K562 (cell line): ENCODE measurements around the gene CD44. TPM values are rescaled to one million over a fixed set of nuclear protein-coding genes. Genes with fewer than 3 reads are reported as not detected.

Source experiments
- ATAC-seq: fragments of 200-7000 bp; cut with Tn5 transposase; 3 replicates; pipeline ENCODE4 v1.9.1; 2020; ENCODE audit warnings: moderate library complexity
- BruUV-seq: library from RNA; stranded (reverse); fragments of 400-500 nt; replicated peaks from 2 replicates; lab custom pipeline; 2021; lab: Mats Ljungman, UMichigan
- CTCF ChIA-PET: fragments of 300-600 bp; formaldehyde crosslinking; extraction: SDS; loops from one replicate; lab custom pipeline; 2021; ENCODE audit warnings: low intra/inter-chr PET ratio; lab: Yijun Ruan, JAX
- POLR2A ChIA-PET: fragments of 300-600, 350-650 bp; sonication (Branson Sonifier 250); formaldehyde crosslinking; extraction: SDS; loops from one replicate; lab custom pipeline; 2021; ENCODE audit warnings: antibody characterized with exemption, inconsistent platforms; lab: Yijun Ruan, JAX
- DNase-seq, 4 experiments: peaks; one replicate each; pipeline versions ENCODE4 v3.0.0 to v3.0.0-alpha.2; 2011 to 2018; ENCODE audit warnings: low spot score in 3 of 4, mixed read lengths in 3 of 4; ENCODE audit errors: extremely low read depth in 1 of 4
- FAIRE-seq: peaks from 2 replicates; lab custom pipeline; 2011; peaks lifted over from hg19 to GRCh38; lab: Jason Lieb, UNC
- H2AFZ ChIP-seq: 2 replicates; pipeline ENCODE4 v1.6.0; 2011; ENCODE audit warnings: low read depth, low read length, control low read depth, inconsistent platforms
- H3K27ac ChIP-seq: fragments of 200-600 bp; 3 replicates; pipeline ENCODE4 v1.8.0; 2011; ENCODE audit warnings: low read depth, mild to moderate bottlenecking, control low read depth, inconsistent platforms, low read length, moderate library complexity, mixed read lengths; ENCODE audit errors: extremely low read depth
- H3K27me3 ChIP-seq, 2 experiments: fragments of 300-600 bp in 1 of 2; 2 replicates in 1 of 2; 3 replicates in 1 of 2; pipeline versions ENCODE4 v1.6.0 to v1.8.0; 2011; ENCODE audit warnings: inconsistent platforms in 2 of 2, low read length in 2 of 2, mild to moderate bottlenecking in 1 of 2, mixed read lengths in 1 of 2, moderate library complexity in 1 of 2; ENCODE audit not compliant: control insufficient read depth in 2 of 2, insufficient read depth in 2 of 2
- H3K36me3 ChIP-seq: fragments of 300-600 bp; 3 replicates; pipeline ENCODE4 v1.8.0; 2011; ENCODE audit warnings: mild to moderate bottlenecking, low read length, inconsistent platforms; ENCODE audit not compliant: control insufficient read depth, insufficient read depth
- H3K4me1 ChIP-seq, 2 experiments: fragments of 200-600 bp in 1 of 2; replicated peaks in 1 of 2; 2 replicates in 1 of 2; 3 replicates in 1 of 2; pipeline versions ENCODE4 v1.5.1 to v1.8.0; 2011; ENCODE audit warnings: inconsistent platforms in 2 of 2, low read length in 2 of 2, mild to moderate bottlenecking in 1 of 2, mixed read lengths in 1 of 2, moderate library complexity in 1 of 2; ENCODE audit not compliant: control insufficient read depth in 2 of 2, insufficient read depth in 2 of 2
- H3K4me2 ChIP-seq: 2 replicates; pipeline ENCODE4 v1.6.1; 2011; ENCODE audit warnings: low read length, control low read depth, inconsistent platforms, mixed read lengths; ENCODE audit not compliant: insufficient read depth
- H3K4me3 ChIP-seq: fragments of 200-600 bp; sonication (generic), shearing (Covaris generic); 2 replicates; pipeline ENCODE4 v1.5.1; 2016; ENCODE audit warnings: control low read depth, inconsistent platforms
- H3K79me2 ChIP-seq: fragments of 200-600 bp; 3 replicates; pipeline ENCODE4 v1.8.0; 2011; ENCODE audit warnings: low read length, inconsistent platforms; ENCODE audit not compliant: control insufficient read depth, insufficient read depth
- H3K9ac ChIP-seq, 2 experiments: 2 replicates each; pipeline versions ENCODE4 v1.6.0 to v1.6.1; 2011; ENCODE audit warnings: low read depth in 2 of 2, low read length in 2 of 2, control low read depth in 1 of 2, inconsistent platforms in 1 of 2, mild to moderate bottlenecking in 1 of 2, mixed read lengths in 1 of 2; ENCODE audit not compliant: insufficient read depth in 1 of 2
- H3K9me1 ChIP-seq: one replicate; pipeline ENCODE4 v1.6.0; 2011; ENCODE audit warnings: inconsistent platforms, mild to moderate bottlenecking, low read length, moderate library complexity; ENCODE audit not compliant: control insufficient read depth, insufficient read depth
- H3K9me3 ChIP-seq: replicated peaks from 2 replicates; pipeline ENCODE4 v1.5.1; 2011; ENCODE audit warnings: low read depth, low read length, inconsistent platforms; ENCODE audit not compliant: control insufficient read depth, insufficient read depth
- H4K20me1 ChIP-seq: replicated peaks from 2 replicates; pipeline ENCODE4 v1.6.1; 2011; ENCODE audit warnings: low read length, inconsistent platforms, mixed read lengths; ENCODE audit not compliant: control insufficient read depth, insufficient read depth
- ARID1B ChIP-seq: fragments of 450-650 bp; IDR thresholded peaks from 2 replicates; pipeline ENCODE4 v1.6.1; 2016; ENCODE audit warnings: antibody characterized with exemption, mild to moderate bottlenecking, inconsistent platforms
- BACH1 ChIP-seq: fragments of 200-800 bp; sonication (Bioruptor generic); IDR thresholded peaks from 2 replicates; pipeline ENCODE4 v1.6.1; 2016; ENCODE audit warnings: missing genetic modification characterization, missing compliant biosample characterization
- CBFA2T2 ChIP-seq: fragments of 450-650 bp; conservative IDR thresholded peaks from 2 replicates; pipeline ENCODE4 v1.6.1; 2017; ENCODE audit warnings: mild to moderate bottlenecking
- CSDE1 ChIP-seq, 2 experiments: fragments of 450-650 bp; IDR thresholded peaks; 2 replicates each; pipeline ENCODE4 v1.6.1; 2016; ENCODE audit warnings: mild to moderate bottlenecking in 1 of 2
- ERF ChIP-seq: fragments of 450-650 bp; formaldehyde crosslinking; IDR thresholded peaks from 2 replicates; pipeline ENCODE4 v1.4.0; 2020; ENCODE audit warnings: mild to moderate bottlenecking, mixed read lengths
- JUND ChIP-seq, 2 experiments: IDR thresholded peaks; 2 replicates in 1 of 2; 3 replicates in 1 of 2; pipeline ENCODE4 v1.6.1; 2011; ENCODE audit warnings: borderline replicate concordance in 2 of 2, low read depth in 2 of 2, low read length in 2 of 2, improper control_type of control experiment in 1 of 2, missing biosample characterization in 1 of 2, missing genetic modification characterization in 1 of 2, missing genetic modification reagents in 1 of 2
- MTA2 ChIP-seq: fragments of 450-650 bp; IDR thresholded peaks from 2 replicates; pipeline ENCODE4 v1.6.1; 2016; ENCODE audit warnings: low read depth
- NFE2 ChIP-seq: IDR thresholded peaks from 2 replicates; pipeline ENCODE4 v1.6.1; 2014; ENCODE audit warnings: antibody characterized with exemption, low read depth
- NR2C2 ChIP-seq, 2 experiments: fragments of 200-800 bp in 1 of 2; sonication (Bioruptor generic) in 1 of 2; sonication (generic) in 1 of 2; formaldehyde crosslinking in 1 of 2; IDR thresholded peaks; 2 replicates each; pipeline versions ENCODE4 v1.6.1 to v1.8.0; 2016 to 2022; ENCODE audit warnings: mild to moderate bottlenecking in 1 of 2, missing compliant biosample characterization in 1 of 2, missing genetic modification characterization in 1 of 2, missing genetic modification reagents in 1 of 2
- SMARCA4 ChIP-seq: fragments of 450-650 bp; IDR thresholded peaks from 2 replicates; pipeline ENCODE4 v1.6.1; 2016
- SP2 ChIP-seq: IDR thresholded peaks from 2 replicates; pipeline ENCODE4 v1.6.1; 2011; ENCODE audit warnings: mild to moderate bottlenecking, low read depth, low read length, moderate library complexity; ENCODE audit not compliant: poor library complexity, severe bottlenecking; ENCODE audit errors: extremely low read depth
- TAF7 ChIP-seq: fragments of 450-650 bp; IDR thresholded peaks from 2 replicates; pipeline ENCODE4 v1.6.1; 2016; ENCODE audit warnings: missing genetic modification characterization, missing compliant biosample characterization
- ZNF140 ChIP-seq: fragments of 250-450 bp; sonication (Bioruptor Pico); IDR thresholded peaks from 2 replicates; pipeline ENCODE4 v1.8.0; 2021; ENCODE audit warnings: moderate library complexity, mild to moderate bottlenecking, inconsistent platforms
- ZNF589 ChIP-seq: fragments of 200-800 bp; sonication (Bioruptor generic); IDR thresholded peaks from 2 replicates; pipeline ENCODE4 v1.6.1; 2016; ENCODE audit warnings: low read depth, missing genetic modification characterization, missing compliant biosample characterization
- WGBS: fragments of 100-300 bp; shearing (Covaris generic); methylation state at CpG from one replicate; pipeline ENCODE4 v1.1.6; 2016; ENCODE audit warnings: low coverage, mixed read lengths; ENCODE audit not compliant: insufficient coverage; ENCODE audit errors: missing lambda C conversion rate; 5-methylcytosine and 5-hydroxymethylcytosine counted together
- in situ Hi-C: fragments of 300-500 bp; cut with MboI; formaldehyde crosslinking; loops from 4 replicates; pipeline ENCODE4 v1.15.0; 2018; ENCODE audit warnings: inconsistent platforms, mixed read lengths
- intact Hi-C: fragments of 100-400 bp; cut with micrococcal nuclease; formaldehyde crosslinking; loops from 2 replicates; pipeline ENCODE4 v1.14.2; 2022
- polyA plus RNA-seq, 8 experiments: library from polyadenylated mRNA; depleted of rRNA in 4 of 8; stranded (reverse) in 5 of 8; unstranded in 3 of 8; fragments of >200 nt; fragmentation: Nextera tagmentation in 2 of 8; fragmentation: Illumina TruSeq in 1 of 8; extraction: Ambion mirVana in 2 of 8; extraction: Trizol in 1 of 8; gene quantifications; 2 replicates each; pipeline versions ENCODE4 v1.2.1 to v1.2.3, GENCODE V29; 2011 to 2014; ENCODE audit warnings: inconsistent platforms in 1 of 8, missing spikeins in 1 of 8
- total RNA-seq, 7 experiments: library from RNA; depleted of rRNA in 6 of 7; stranded (reverse); fragments of >200 nt in 6 of 7; fragmentation: Illumina TruSeq in 2 of 7; extraction: Trizol in 2 of 7; gene quantifications; 2 replicates each; pipeline versions ENCODE4 v1.2.1 to v1.2.3, GENCODE V29; 2011 to 2021; ENCODE audit warnings: low replicate concordance in 1 of 7
- TF ChIP-seq, protein P1 (sequence below): sonication (generic); formaldehyde crosslinking; IDR thresholded peaks from 2 replicates; pipeline ENCODE4 v1.8.0; 2022; ENCODE audit warnings: mild to moderate bottlenecking, missing genetic modification reagents
- TF ChIP-seq, protein P2 (sequence below): fragments of 200-800 bp; sonication (Bioruptor generic); IDR thresholded peaks from 2 replicates; pipeline ENCODE4 v1.6.1; 2017; ENCODE audit warnings: missing genetic modification characterization, missing compliant biosample characterization

Gene CD44
- total and polyA plus RNA-seq, 9 of the 15 experiments (the other 6 are each of a cell fraction or from before 2014, with no cell fraction given): 1.2 to 13.9 (median 3.0) TPM

DNA sequence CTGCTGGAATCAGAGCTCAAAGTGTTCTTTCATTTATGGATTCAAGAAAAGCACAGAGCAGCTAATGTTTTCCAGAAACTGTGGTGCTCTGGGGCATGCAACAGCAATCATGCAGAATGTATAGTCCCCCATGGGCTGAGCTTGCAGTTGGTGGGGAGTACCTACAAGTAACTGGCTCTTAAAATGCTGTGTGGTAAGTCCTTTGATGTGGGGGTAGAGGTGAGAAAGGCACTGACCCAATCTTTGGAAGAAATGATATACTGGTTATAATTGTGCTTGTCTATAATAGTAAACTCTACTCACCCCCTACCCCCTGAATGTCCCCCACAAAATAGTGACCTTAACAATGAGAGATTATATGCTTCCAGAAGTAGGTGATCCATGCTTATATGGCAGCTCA is 29.1 kb upstream of the CD44 start (continued):
- no peak for TF ChIP-seq SP2

DNA sequence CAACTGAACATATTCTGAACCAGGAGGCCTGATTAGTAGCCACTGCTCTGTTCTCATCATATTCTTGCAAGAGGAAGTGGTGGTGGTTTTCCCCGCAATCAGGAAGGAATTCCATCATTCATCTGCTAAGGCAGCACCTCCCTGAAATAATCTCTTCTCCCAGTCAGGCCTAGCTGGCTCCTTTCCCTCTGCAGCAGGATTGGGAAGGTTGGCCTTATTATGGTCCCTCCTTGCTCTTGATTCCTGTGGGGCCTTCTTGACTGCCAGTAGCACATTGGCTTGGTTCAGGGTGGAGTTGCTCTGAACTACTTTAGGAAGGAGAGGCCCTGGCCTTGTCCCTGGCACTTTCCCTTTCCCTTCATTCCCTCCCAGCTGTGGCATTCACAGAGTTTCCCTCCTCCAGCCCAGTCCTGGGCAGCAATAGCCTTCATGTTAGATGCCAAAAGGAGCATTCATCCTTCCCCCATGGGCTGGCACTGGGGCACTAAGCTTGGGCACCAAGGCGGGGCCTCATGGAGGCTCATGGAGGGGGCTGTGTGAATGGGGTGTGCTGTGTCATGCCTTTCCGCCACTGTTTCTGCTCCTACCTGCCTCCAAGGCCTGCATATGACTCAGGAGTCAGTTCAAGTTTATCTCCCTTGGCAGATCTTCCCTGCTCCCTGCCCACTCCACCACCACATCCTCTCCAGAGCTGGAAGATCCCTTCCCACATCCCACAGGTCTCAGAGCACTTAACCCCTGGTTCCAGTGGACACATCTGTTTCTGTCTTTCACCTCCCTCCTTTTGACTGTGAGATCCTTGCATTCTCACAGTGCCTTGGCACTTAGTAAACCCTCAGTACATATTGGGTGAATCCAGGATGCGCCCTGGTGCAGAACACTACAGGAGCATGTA is 27.6 kb upstream of the CD44 start:
- BruUV-seq: no TSS peak
- Histone ChIP-seq H3K9ac (no peak overlapping the region), H4K20me1 (no peaks in the 10 kb centered on the region), H3K4me2 (no peak overlapping the region), H3K4me1 (peaks cover 0 to 18% of the 10 kb centered on the region in 2 experiments; a peak in 4 of 5 replicates), H3K79me2 (no peaks in the 10 kb centered on the region), H3K9me1 (peaks cover 2% of the 10 kb centered on the region), H3K36me3 (no peaks in the 10 kb centered on the region), H3K27ac (peak overlapping the region; percentile 9; the same call in 1 of the 3 replicates), H3K9me3 (no peaks in the 10 kb centered on the region), H3K27me3 (peaks cover 0 to 12% of the 10 kb centered on the region in 2 experiments; a peak in 1 of 5 replicates), H3K4me3 (no peak overlapping the region), H2AFZ (peak overlapping the region; percentile 41; the same call in 1 of the 2 replicates)
- ChIA-PET POLR2A (no interaction called here), CTCF (no interaction called here)
- ATAC-seq: no peak; the same call in 2 of the 3 replicates
- 24% methylated on average over 4 of the region's 4 CpGs for WGBS
- FAIRE-seq: no peak
- peak; percentile 20 to 28 (median 25) for DNase-seq
- in situ Hi-C loops (no loop called here), intact Hi-C loops (no loop called here)
- peak; percentile 42 for TF ChIP-seq TAF7 (tag)
- TF ChIP-seq CBFA2T2: peak; percentile 41; the same call in 1 of the 2 replicates
- peak; percentile 50 for TF ChIP-seq ARID1B
- no peak for TF ChIP-seq ERF
- peak; percentile 46; the same call in 1 of the 2 replicates for TF ChIP-seq NFE2
- TF ChIP-seq ZNF589 (CRISPR knock-in tag): peak; percentile 88
- no peak for TF ChIP-seq JUND (IDR thresholded peaks at IDR 0.05; ENCODE audit: borderline replicate concordance, low read depth, low read length)
- peak; percentile 22; the same call in 1 of the 3 replicates for TF ChIP-seq JUND (tag; IDR thresholded peaks at IDR 0.05; ENCODE audit: borderline replicate concordance, low read depth, low read length)
- TF ChIP-seq, protein P1, sequence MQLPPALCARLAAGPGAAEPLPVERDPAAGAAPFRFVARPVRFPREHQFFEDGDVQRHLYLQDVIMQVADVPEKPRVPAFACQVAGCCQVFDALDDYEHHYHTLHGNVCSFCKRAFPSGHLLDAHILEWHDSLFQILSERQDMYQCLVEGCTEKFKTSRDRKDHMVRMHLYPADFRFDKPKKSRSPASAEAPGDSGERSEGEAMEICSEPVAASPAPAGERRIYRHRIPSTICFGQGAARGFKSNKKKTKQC (CRISPR knock-in tag): 0 out of 2 replicates have a peak, but pooled peaks have one; percentile 57
- TF ChIP-seq BACH1 (tag): peak; percentile 56; the same call in 1 of the 2 replicates
- no peak for TF ChIP-seq NR2C2 (CRISPR knock-in tag; IDR thresholded peaks at IDR 0.05)
- peak; percentile 47; the same call in 1 of the 2 replicates for TF ChIP-seq NR2C2 (tag; IDR thresholded peaks at IDR 0.05)
- no peak for TF ChIP-seq MTA2
- no peak for TF ChIP-seq CSDE1 (IDR thresholded peaks at IDR 0.05)
- TF ChIP-seq SMARCA4: peak; percentile 34; the same call in 1 of the 2 replicates
- TF ChIP-seq ZNF140 (CRISPR knock-in tag): no peak
- TF ChIP-seq, protein P2, sequence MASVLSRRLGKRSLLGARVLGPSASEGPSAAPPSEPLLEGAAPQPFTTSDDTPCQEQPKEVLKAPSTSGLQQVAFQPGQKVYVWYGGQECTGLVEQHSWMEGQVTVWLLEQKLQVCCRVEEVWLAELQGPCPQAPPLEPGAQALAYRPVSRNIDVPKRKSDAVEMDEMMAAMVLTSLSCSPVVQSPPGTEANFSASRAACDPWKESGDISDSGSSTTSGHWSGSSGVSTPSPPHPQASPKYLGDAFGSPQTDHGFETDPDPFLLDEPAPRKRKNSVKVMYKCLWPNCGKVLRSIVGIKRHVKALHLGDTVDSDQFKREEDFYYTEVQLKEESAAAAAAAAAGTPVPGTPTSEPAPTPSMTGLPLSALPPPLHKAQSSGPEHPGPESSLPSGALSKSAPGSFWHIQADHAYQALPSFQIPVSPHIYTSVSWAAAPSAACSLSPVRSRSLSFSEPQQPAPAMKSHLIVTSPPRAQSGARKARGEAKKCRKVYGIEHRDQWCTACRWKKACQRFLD (CRISPR knock-in tag): peak; percentile 75
